SK-N-SH (cell line): ENCODE results near the gene OR51A7. TPM values are rescaled to one million over a fixed set of nuclear protein-coding genes. Genes with fewer than 3 reads are reported as not detected.

Experiments
- CTCF ChIA-PET: fragments of 300-600, 350-600 bp; formaldehyde crosslinking; extraction: SDS; loops from one replicate; lab custom pipeline; 2021; lab: Yijun Ruan, JAX
- POLR2A ChIA-PET: fragments of 350-600 bp; sonication (Branson Sonifier 250); formaldehyde crosslinking; extraction: SDS; loops from one replicate; lab custom pipeline; 2020; ENCODE audit warnings: antibody characterized with exemption, inconsistent platforms; lab: Yijun Ruan, JAX
- DNase-seq: peaks from one replicate; pipeline ENCODE4 v3.0.0; 2012
- H2AFZ ChIP-seq: fragments of 200-600 bp; sonication (generic); 2 replicates; pipeline ENCODE4 v1.8.1; 2016; ENCODE audit warnings: antibody characterized with exemption, mild to moderate bottlenecking, low read depth
- H3F3A ChIP-seq: fragments of 200-600 bp; sonication (generic); replicated peaks from 2 replicates; pipeline ENCODE3; 2016; ENCODE audit warnings: antibody characterized with exemption, mild to moderate bottlenecking; ENCODE audit not compliant: insufficient read depth
- H3K27ac ChIP-seq, 2 experiments: fragments of 200-500 bp in 1 of 2; fragments of 200-600 bp in 1 of 2; sonication (Bioruptor generic) in 1 of 2; sonication (generic), shearing (Covaris generic) in 1 of 2; 2 replicates each; pipeline versions ENCODE4 v1.5.1 to v1.6.1; 2014 to 2016; ENCODE audit warnings: low read depth in 2 of 2, inconsistent platforms in 1 of 2, low read length in 1 of 2, mild to moderate bottlenecking in 1 of 2, mixed read lengths in 1 of 2
- H3K27me3 ChIP-seq: fragments of 200-600 bp; sonication (generic), shearing (Covaris generic); 2 replicates; pipeline ENCODE4 v1.6.1; 2016; ENCODE audit warnings: mixed run types; ENCODE audit not compliant: insufficient read depth
- H3K36me3 ChIP-seq, 2 experiments: fragments of 200-500 bp in 1 of 2; fragments of 200-600 bp in 1 of 2; sonication (Bioruptor generic) in 1 of 2; sonication (generic) in 1 of 2; replicated peaks in 1 of 2; 2 replicates each; pipeline versions ENCODE3 to v1.5.1; 2014 to 2016; ENCODE audit warnings: low read length in 1 of 2, mild to moderate bottlenecking in 1 of 2; ENCODE audit not compliant: insufficient read depth in 2 of 2, control insufficient read depth in 1 of 2
- H3K4me1 ChIP-seq, 2 experiments: fragments of 200-500 bp in 1 of 2; fragments of 200-600 bp in 1 of 2; sonication (Bioruptor generic) in 1 of 2; sonication (generic), shearing (Covaris generic) in 1 of 2; 2 replicates each; pipeline versions ENCODE4 v1.5.1 to v1.6.1; 2014 to 2016; ENCODE audit warnings: low read depth in 1 of 2, low read length in 1 of 2, mixed run types in 1 of 2; ENCODE audit not compliant: insufficient read depth in 2 of 2, control insufficient read depth in 1 of 2
- H3K4me2 ChIP-seq: fragments of 200-600 bp; sonication (generic), shearing (Covaris generic); 2 replicates; pipeline ENCODE4 v1.6.1; 2017; ENCODE audit warnings: mixed run types
- H3K4me3 ChIP-seq, 2 experiments: fragments of 200-500 bp in 1 of 2; fragments of 200-600 bp in 1 of 2; sonication (Bioruptor generic) in 1 of 2; sonication (generic), shearing (Covaris generic) in 1 of 2; 2 replicates each; pipeline versions ENCODE4 v1.5.1 to v1.8.1; 2014 to 2016; ENCODE audit warnings: low read depth in 2 of 2, inconsistent platforms in 1 of 2, low read length in 1 of 2, mild to moderate bottlenecking in 1 of 2, mixed read lengths in 1 of 2, moderate library complexity in 1 of 2
- H3K79me2 ChIP-seq: fragments of 200-600 bp; sonication (generic); 2 replicates; pipeline ENCODE4 v1.8.1; 2017; ENCODE audit warnings: mild to moderate bottlenecking; ENCODE audit not compliant: insufficient read depth
- H3K9ac ChIP-seq: fragments of 200-600 bp; sonication (generic); 2 replicates; pipeline ENCODE4 v1.6.1; 2017; ENCODE audit warnings: mixed run types
- H3K9me2 ChIP-seq: fragments of 200-600 bp; sonication (generic); 2 replicates; pipeline ENCODE4 v1.6.1; 2017; ENCODE audit warnings: mixed run types
- H3K9me3 ChIP-seq: fragments of 200-600 bp; sonication (generic); 2 replicates; pipeline ENCODE4 v1.6.1; 2017; ENCODE audit warnings: mixed run types, mild to moderate bottlenecking, moderate library complexity
- H4K20me1 ChIP-seq: fragments of 200-600 bp; sonication (generic); 2 replicates; pipeline ENCODE4 v1.6.1; 2017; ENCODE audit warnings: mild to moderate bottlenecking, mixed run types; ENCODE audit not compliant: insufficient read depth
- EZH2phosphoT487 ChIP-seq: fragments of 200-600 bp; sonication (generic); IDR thresholded peaks from 2 replicates; pipeline ENCODE4 v1.6.1; 2017; ENCODE audit warnings: low read depth, mixed run types, mild to moderate bottlenecking, antibody characterized with exemption, moderate library complexity, borderline replicate concordance
- GATA2 ChIP-seq: sonication (generic); formaldehyde crosslinking; IDR thresholded peaks from 2 replicates; pipeline ENCODE4 v1.5.0; 2020; ENCODE audit warnings: mild to moderate bottlenecking, missing genetic modification reagents
- MAX ChIP-seq: IDR thresholded peaks from 2 replicates; pipeline ENCODE4 v1.4.0; 2012; ENCODE audit warnings: low read depth
- RAD21 ChIP-seq: IDR thresholded peaks from 2 replicates; pipeline ENCODE4 v1.6.1; 2012; ENCODE audit warnings: mild to moderate bottlenecking, low read length
- REST ChIP-seq: IDR thresholded peaks from 2 replicates; pipeline ENCODE4 v1.6.1; 2012; ENCODE audit warnings: mild to moderate bottlenecking, low read depth, low read length, moderate library complexity
- SIN3A ChIP-seq: IDR thresholded peaks from 2 replicates; pipeline ENCODE4 v1.6.1; 2012; ENCODE audit warnings: low read depth, mild to moderate bottlenecking, low read length, moderate library complexity, borderline replicate concordance
- TAF1 ChIP-seq: IDR thresholded peaks from 2 replicates; pipeline ENCODE4 v1.6.1; 2012; ENCODE audit warnings: low read depth, mild to moderate bottlenecking, low read length, moderate library complexity, borderline replicate concordance
- TCF12 ChIP-seq: IDR thresholded peaks from 2 replicates; pipeline ENCODE4 v1.4.0; 2012
- TEAD4 ChIP-seq: IDR thresholded peaks from 2 replicates; pipeline ENCODE4 v1.4.0; 2012; ENCODE audit warnings: mild to moderate bottlenecking, borderline replicate concordance; ENCODE audit not compliant: insufficient read depth
- USF1 ChIP-seq: IDR thresholded peaks from 2 replicates; pipeline ENCODE4 v1.4.0; 2012; ENCODE audit warnings: low read depth, borderline replicate concordance
- WGBS: methylation state at CpG from one replicate; pipeline ENCODE4 v1.1.6; 2017; ENCODE audit warnings: low lambda C conversion rate; 5-methylcytosine and 5-hydroxymethylcytosine counted together
- polyA plus RNA-seq, 3 experiments: library from polyadenylated mRNA; depleted of rRNA; stranded (reverse); fragments of >200 nt; gene quantifications; 2 replicates each; pipeline ENCODE4 v1.2.3, GENCODE V29; 2012

OR51A7 gene
- polyA plus RNA-seq, 1 of the 3 experiments (the other 2 are of a cell fraction) = not detected

GRCh38 chr11:4886186-4886585 is 17.4 kb upstream of the OR51A7 start:
- CTCF ChIA-PET = no interaction called here
- no peaks in the 10 kb centered on the region for H3F3A ChIP-seq
- DNase-seq = no peak
- TF ChIP-seq GATA2 (CRISPR knock-in tag) = no peak
- TF ChIP-seq REST = no peak
- no peak for TF ChIP-seq EZH2phosphoT487
- no peak for TF ChIP-seq MAX
- TF ChIP-seq USF1 = no peak
- TF ChIP-seq, all 33 proteins: peak for 0
- Histone ChIP-seq H3K36me3 (no peaks in the 10 kb centered on the region), H3K27me3 (no peaks in the 10 kb centered on the region), H3K9ac (no peak overlapping the region), H3K9me3 (no peaks in the 10 kb centered on the region), H3K9me2 (no peaks in the 10 kb centered on the region), H3K4me1 (no peaks in the 10 kb centered on the region), H3K4me3 (no peak overlapping the region), H4K20me1 (no peaks in the 10 kb centered on the region), H3K27ac (no peak overlapping the region), H3K79me2 (no peaks in the 10 kb centered on the region), H3K4me2 (no peak overlapping the region), H2AFZ (no peak overlapping the region)
- 13% methylated on average over 3 of the region's 3 CpGs for WGBS
- POLR2A ChIA-PET = no interaction called here

- Histone ChIP-seq H3K4me1 (no peaks in the 10 kb centered on the region), H3K9ac (no peak overlapping the region), H2AFZ (no peak overlapping the region), H3F3A (peaks cover 11% of the 10 kb centered on the region), H3K27ac (no peak overlapping the region), H4K20me1 (no peaks in the 10 kb centered on the region), H3K79me2 (no peaks in the 10 kb centered on the region), H3K36me3 (no peaks in the 10 kb centered on the region), H3K4me2 (no peak overlapping the region), H3K9me2 (no peaks in the 10 kb centered on the region), H3K4me3 (no peak overlapping the region), H3K27me3 (no peaks in the 10 kb centered on the region), H3K9me3 (no peaks in the 10 kb centered on the region)
- POLR2A ChIA-PET = no interaction called here
- WGBS = 0% methylated on average over 1 of the region's 1 CpG
- no peak for DNase-seq
- TF ChIP-seq RAD21 (no peak), SIN3A (no peak), GATA2 (CRISPR knock-in tag) (no peak), TCF12 (no peak), USF1 (no peak), TEAD4 (no peak), TAF1 (no peak)
- CTCF ChIA-PET = no interaction called here
These were observed 16.0 kb upstream of the OR51A7 start for GRCh38 chr11:4887591-4887990.
